Urothelium cell line (cell line): ENCODE measurements around the gene ARFIP2.
A peak's percentile ranks its signal among the peaks of the same experiment; 100 is the strongest.

Experiments used
- DNase-seq: peaks from one replicate; pipeline ENCODE4 v3.0.0; 2011; ENCODE audit warnings: low spot score, mixed read lengths
- FAIRE-seq: peaks from 2 replicates; lab custom pipeline; 2011; peaks lifted over from hg19 to GRCh38; lab: Jason Lieb, UNC

Gene ARFIP2

GRCh38 chr11:6448574-6448973, 32.6 kb downstream of the ARFIP2 start:
- FAIRE-seq = no peak
- no peak for DNase-seq

- peak; percentile 67 for DNase-seq
Observed at GRCh38 chr11:6443269-6444003, 37.7 kb downstream of the ARFIP2 start.

GRCh38 chr11:6442441-6442840, 38.7 kb downstream of the ARFIP2 start:
- no peak for FAIRE-seq

More at GRCh38 chr11:6443269-6444003, 37.7 kb downstream of the ARFIP2 start:
- FAIRE-seq = no peak

GRCh38 chr11:6440906-6441358, 40.2 kb downstream of the ARFIP2 start, which contains the start of gene HPX:
Gene HPX, minus strand, starts transcription at chr11:6440987. Its CDS starts 24 bp downstream, at chr11:6440963.
- DNase-seq = no peak
- no peak for FAIRE-seq

More at GRCh38 chr11:6442441-6442840, 38.7 kb downstream of the ARFIP2 start:
- DNase-seq = no peak

GRCh38 chr11:6438979-6439571, 42.1 kb downstream of the ARFIP2 start:
- DNase-seq = peak; percentile 38
- no peak for FAIRE-seq

- no peak for DNase-seq
- no peak for FAIRE-seq
Observed at GRCh38 chr11:6437993-6438392, 43.1 kb downstream of the ARFIP2 start.

- FAIRE-seq (no peak), DNase-seq (no peak)
Observed at GRCh38 chr11:6437423-6437822, 43.7 kb downstream of the ARFIP2 start.

- no peak for FAIRE-seq
- DNase-seq = no peak
Observed at GRCh38 chr11:6433998-6434660, 47.0 kb downstream of the ARFIP2 start.

GRCh38 chr11:6431861-6432260, 49.3 kb downstream of the ARFIP2 start:
- DNase-seq = peak; percentile 92
- peak; percentile 61 for FAIRE-seq

GRCh38 chr11:6427516-6427915, 53.6 kb downstream of the ARFIP2 start:
- no peak for FAIRE-seq
- DNase-seq = no peak
